ENCODE results near the gene DNAJB11.

- TF ChIP-seq TAF1 (IDR thresholded peaks at IDR 0.05; ENCODE audit: low read depth, low read length) (no peak), POLR2A (IDR thresholded peaks at IDR 0.05; ENCODE audit: low read depth, low read length) (no peak)
Observed at GRCh38 chr3:186564586-186564985, 5.9 kb upstream of the DNAJB11 start.
